GM18526 (cell line): ENCODE data around the gene LMO1.

Experiments used
- POLR2A ChIP-seq: IDR thresholded peaks from 3 replicates; pipeline ENCODE4 v1.6.1; 2011; ENCODE audit not compliant: insufficient read length; ENCODE audit errors: extremely low read depth

LMO1 gene

GRCh38 chr11:8219257-8220021, 44.2 kb downstream of the LMO1 start:
- TF ChIP-seq POLR2A = no peak

DNA sequence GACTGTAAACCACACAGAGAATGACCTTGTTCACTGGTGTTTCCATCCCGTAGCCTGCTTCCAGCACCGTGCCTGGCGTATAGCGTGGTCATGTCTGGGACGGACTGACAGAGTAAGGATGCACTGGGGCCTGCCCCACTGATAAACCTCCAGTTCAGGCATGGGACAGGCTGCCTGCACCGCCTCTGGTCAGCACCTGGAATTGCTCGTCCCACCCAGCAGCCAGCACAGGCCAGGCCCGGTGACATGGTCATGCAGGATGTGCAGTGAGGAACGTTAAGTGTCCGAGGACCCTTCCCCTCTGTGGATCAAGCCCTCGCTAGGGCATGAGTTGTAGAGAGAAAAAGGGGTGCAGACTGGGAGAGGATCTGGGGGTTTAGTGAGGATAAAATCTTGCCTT, 44.8 kb downstream of the LMO1 start:
- TF ChIP-seq POLR2A = no peak

DNA sequence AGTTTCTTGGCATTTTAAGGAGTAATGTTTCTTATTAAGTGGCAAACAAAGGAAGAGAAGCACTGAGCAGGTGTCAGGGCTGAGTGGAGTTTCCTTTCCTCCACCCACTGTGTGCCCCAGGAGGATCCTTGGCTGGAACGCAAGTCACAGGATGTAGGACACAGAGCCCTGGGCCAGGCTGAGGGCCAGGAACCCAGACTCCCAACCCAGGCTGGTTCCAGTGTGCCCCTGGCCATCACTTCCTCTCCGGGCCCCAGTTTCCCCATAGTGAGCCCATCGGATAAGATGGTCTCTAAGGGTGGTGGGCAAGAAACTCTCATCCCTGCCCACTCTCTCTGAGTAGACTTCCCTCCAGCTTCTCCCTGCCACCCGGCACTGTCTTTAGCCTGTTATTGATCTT, 45.3 kb downstream of the LMO1 start:
- no peak for TF ChIP-seq POLR2A

- TF ChIP-seq POLR2A = no peak
These were observed 45.8 kb downstream of the LMO1 start for GRCh38 chr11:8217926-8218325.

GRCh38 chr11:8217136-8217535, 46.5 kb downstream of the LMO1 start:
- no peak for TF ChIP-seq POLR2A

GRCh38 chr11:8213376-8213775, 50.3 kb downstream of the LMO1 start:
- TF ChIP-seq POLR2A = no peak

- TF ChIP-seq POLR2A = no peak
These were observed 54.4 kb downstream of the LMO1 start for GRCh38 chr11:8209208-8209807.

DNA sequence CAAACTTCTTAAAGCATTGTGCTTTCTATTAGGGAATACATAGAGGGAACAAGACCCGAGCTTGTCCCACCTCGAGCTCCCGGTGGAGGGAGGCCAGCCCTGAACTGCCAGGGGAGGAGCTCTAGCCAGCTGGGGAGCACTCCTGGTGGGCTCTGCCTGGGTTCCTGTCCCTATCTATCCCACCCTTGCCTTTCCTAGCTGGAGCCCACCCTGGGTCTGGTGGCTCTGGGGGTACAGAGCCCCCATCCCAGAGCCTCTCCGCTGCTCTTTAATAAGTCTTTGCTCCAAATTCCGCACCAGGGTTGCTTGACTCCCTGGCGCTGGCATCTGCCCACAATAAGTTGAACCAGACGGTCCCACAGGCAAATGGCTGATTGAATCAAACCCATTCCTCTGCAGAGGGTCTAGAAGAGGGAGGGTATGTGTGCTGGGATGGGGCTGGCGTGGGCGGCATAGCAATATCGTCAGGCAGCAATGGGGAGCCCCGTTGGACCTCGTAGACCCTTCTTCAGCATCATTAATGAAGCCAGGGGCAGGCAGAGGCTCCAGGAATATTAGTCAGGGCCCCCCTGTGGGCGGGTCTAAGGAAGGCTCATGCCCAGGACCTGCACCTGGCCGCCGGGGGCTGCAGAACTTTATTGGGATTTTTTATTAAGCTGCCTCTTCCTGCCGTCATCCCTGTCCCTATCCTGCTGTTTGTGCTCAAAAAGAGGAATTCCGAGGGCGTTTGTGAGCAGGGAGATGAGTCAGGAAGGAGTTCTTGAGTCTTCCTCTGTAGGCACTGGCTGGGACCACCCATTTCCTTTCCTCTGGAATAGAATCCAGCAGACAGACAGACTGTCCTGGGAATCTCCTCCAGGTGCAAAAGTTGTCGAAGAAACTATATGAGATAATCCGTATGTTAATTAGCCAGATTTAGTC, 56.3 kb downstream of the LMO1 start:
- TF ChIP-seq POLR2A = no peak

DNA sequence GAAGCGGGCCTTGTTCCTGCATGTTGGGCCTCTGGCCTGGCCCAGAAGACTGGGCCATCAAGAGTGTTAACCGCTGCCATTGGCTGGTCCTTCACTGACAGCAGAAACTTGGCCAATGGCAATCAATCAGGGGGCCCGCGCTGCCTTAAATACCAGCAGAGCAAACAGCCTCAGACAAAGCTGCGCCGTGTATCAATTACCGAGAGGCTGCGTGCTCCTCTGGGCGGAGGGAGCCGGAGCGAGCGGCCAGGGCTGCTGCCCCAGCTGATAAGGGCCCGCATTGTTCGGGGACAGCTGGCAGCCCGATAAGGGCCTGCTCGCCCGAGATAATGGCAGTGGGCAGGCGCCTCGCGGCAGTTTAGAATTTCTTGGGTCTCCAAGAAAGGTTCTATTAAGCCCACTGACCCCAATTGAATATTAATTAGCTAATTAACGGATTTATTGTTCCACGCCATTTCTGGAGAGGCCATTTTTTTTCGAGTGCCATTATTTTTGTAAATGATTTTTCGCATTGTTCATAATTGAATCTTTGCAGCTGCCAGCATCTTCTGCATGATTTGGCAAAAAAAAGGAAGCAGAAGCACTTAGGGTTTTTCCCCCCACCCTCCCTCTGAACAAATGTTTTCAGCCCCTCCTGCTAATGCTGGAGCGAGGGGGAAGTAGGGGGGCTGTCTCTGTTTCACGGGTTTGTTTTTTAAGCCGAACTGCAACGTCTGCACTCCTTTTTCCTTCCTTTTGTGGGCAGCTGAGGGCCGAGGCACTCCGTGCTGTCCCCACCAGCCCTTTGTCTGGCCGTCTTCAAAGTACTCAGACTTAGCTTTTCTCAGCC, 57.2 kb downstream of the LMO1 start:
- TF ChIP-seq POLR2A = no peak

- no peak for TF ChIP-seq POLR2A
These were observed 58.1 kb downstream of the LMO1 start for GRCh38 chr11:8205566-8205965.

GRCh38 chr11:8204596-8204995, 59.1 kb downstream of the LMO1 start:
- no peak for TF ChIP-seq POLR2A

DNA sequence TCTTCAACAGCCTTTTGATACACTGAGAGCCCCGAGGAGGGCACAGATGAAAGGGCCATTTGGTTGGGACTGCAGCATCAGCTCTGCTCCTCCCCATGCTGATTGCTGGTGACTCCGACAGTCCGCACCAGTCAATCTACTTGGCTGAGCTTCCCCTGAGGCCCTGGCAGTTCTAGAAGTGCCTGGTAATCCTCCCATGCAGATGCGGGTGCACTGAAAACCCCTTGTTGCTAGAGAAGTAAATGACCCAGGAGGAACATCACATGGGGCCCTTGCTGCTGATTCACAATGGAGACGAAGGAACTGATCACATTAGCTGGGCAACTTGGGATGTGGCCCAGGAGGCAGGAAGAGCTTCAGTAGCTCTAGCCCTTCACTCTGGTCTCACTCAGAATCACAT, 59.7 kb downstream of the LMO1 start:
- no peak for TF ChIP-seq POLR2A

GRCh38 chr11:8203414-8203715, 60.3 kb downstream of the LMO1 start:
- TF ChIP-seq POLR2A = no peak

GRCh38 chr11:8202516-8203413, 60.9 kb downstream of the LMO1 start:
- no peak for TF ChIP-seq POLR2A
